ENCODE measurements around the gene SLC25A18.

DNA sequence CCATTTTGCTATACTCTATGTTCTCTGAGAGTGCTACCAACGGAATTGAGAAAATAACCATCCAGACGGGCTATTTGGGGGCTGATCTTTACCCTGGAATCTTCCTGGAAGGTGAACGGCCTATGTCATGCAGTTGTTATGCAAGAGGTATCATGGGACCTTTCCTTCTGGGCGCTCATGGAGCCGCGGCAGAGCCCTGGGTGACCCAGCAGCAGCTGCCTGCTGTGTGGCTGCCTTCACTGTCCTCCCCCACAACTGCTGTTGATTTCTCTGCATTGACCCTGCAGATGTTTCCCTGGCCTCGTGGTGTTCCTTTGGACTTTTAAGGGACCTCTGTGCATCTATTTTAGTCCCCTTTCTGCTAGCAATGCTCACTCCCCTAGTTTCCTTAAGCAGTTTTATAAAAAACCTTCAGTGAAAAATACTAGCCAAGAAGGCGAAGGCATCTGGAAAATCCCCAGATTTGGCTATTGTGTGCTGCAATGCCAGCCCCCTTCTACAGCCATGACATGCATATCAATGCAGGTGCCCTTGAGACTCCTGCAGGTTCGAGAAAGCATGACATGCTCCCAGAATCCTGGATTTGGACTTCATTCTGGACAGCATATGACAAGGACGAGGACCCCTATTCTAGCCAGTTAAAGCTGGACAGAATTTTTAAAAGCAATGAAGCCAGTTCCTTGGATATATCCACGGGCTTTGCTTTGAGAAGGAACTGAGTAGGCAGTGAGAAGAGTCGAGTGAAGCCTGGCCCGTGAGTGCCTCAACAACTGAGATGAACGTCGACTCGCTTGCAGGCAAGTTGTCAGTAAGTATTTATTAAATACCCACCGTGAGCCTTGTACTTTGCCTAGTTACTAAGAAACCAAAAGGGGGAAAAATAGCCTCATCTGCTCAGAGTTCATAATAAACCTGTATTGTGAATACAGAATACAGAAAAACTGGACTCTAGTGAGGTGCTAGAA lies at the start of gene SLC25A18:
- TF ChIP-seq POLR2AphosphoS5 (IDR thresholded peaks at IDR 0.05) = no peak
- no peak for TF ChIP-seq CTCF (IDR thresholded peaks at IDR 0.05)
- TF ChIP-seq POLR2A (IDR thresholded peaks at IDR 0.05) = no peak

Measured in prostate gland (tissue), 2 donors.